H1 (cell line): ENCODE results near the gene BCKDHB. TPM values are rescaled to one million over a fixed set of nuclear protein-coding genes. Genes with fewer than 3 reads are reported as not detected.

Experiments
- CTCF ChIA-PET: fragments of 300-600 bp; sonication (Branson Sonifier 250); formaldehyde crosslinking; loops from one replicate; lab custom pipeline; 2021; ENCODE audit not compliant: partially characterized antibody; lab: Charles Lee
- POLR2A ChIA-PET: fragments of 300-600 bp; sonication (Branson Sonifier 250); formaldehyde crosslinking; loops from one replicate; lab custom pipeline; 2021; ENCODE audit warnings: inconsistent platforms; ENCODE audit not compliant: partially characterized antibody; lab: Charles Lee
- DNase-seq, 2 experiments: peaks; one replicate each; pipeline versions ENCODE4 v3.0.0 to v3.0.0-alpha.2; 2010 to 2022; ENCODE audit warnings: low spot score in 2 of 2, low read depth in 1 of 2, mixed read lengths in 1 of 2
- FAIRE-seq: peaks from 2 replicates; lab custom pipeline; 2011; peaks lifted over from hg19 to GRCh38; lab: Jason Lieb, UNC
- H2AFZ ChIP-seq: 2 replicates; pipeline ENCODE4 v1.8.1; 2012; ENCODE audit warnings: low read length, inconsistent platforms
- H2AK5ac ChIP-seq: 2 replicates; pipeline ENCODE4 v1.6.1; 2013; ENCODE audit warnings: low read depth, low read length
- H2BK120ac ChIP-seq: replicated peaks from 2 replicates; pipeline ENCODE3; 2013; ENCODE audit warnings: low read depth, low read length, inconsistent platforms
- H2BK12ac ChIP-seq: 2 replicates; pipeline ENCODE4 v1.6.1; 2013; ENCODE audit warnings: low read depth, low read length
- H2BK15ac ChIP-seq: 2 replicates; pipeline ENCODE4 v1.6.1; 2013; ENCODE audit warnings: low read length
- H2BK20ac ChIP-seq: 2 replicates; pipeline ENCODE4 v1.6.1; 2013; ENCODE audit warnings: low read length
- H2BK5ac ChIP-seq: 2 replicates; pipeline ENCODE4 v1.6.1; 2013; ENCODE audit warnings: low read depth, low read length
- H3K14ac ChIP-seq: 2 replicates; pipeline ENCODE4 v1.6.1; 2013; ENCODE audit warnings: inconsistent platforms; ENCODE audit not compliant: insufficient read length
- H3K18ac ChIP-seq: 2 replicates; pipeline ENCODE4 v1.6.1; 2013; ENCODE audit warnings: low read length; ENCODE audit errors: extremely low read depth
- H3K23ac ChIP-seq: 2 replicates; pipeline ENCODE4 v1.6.1; 2013; ENCODE audit warnings: inconsistent platforms; ENCODE audit not compliant: insufficient read length
- H3K23me2 ChIP-seq: 2 replicates; pipeline ENCODE4 v1.6.1; 2013; ENCODE audit warnings: low read depth, low read length
- H3K27ac ChIP-seq: 2 replicates; pipeline ENCODE4 v1.6.1; 2011; ENCODE audit warnings: low read depth, low read length, inconsistent platforms
- H3K27me3 ChIP-seq, 4 experiments: replicated peaks in 1 of 4; 1 replicate in 1 of 4; 2 replicates in 3 of 4; pipeline versions ENCODE4 v1.6.1 to v1.8.1; 2011 to 2013; ENCODE audit warnings: low read length in 3 of 4, mild to moderate bottlenecking in 3 of 4, inconsistent platforms in 2 of 4, mixed read lengths in 2 of 4, moderate library complexity in 1 of 4; ENCODE audit not compliant: control insufficient read depth in 3 of 4, insufficient read depth in 3 of 4; ENCODE audit errors: extremely low read depth in 1 of 4
- H3K36me3 ChIP-seq, 4 experiments: 2 replicates each; pipeline versions ENCODE4 v1.6.1 to v1.8.1; 2011 to 2013; ENCODE audit warnings: mild to moderate bottlenecking in 4 of 4, low read length in 3 of 4, moderate library complexity in 2 of 4, control low read depth in 1 of 4, inconsistent platforms in 1 of 4; ENCODE audit not compliant: insufficient read depth in 4 of 4, control insufficient read depth in 2 of 4
- H3K4ac ChIP-seq: replicated peaks from 2 replicates; pipeline ENCODE3; 2013; ENCODE audit warnings: low read length, low read depth, mixed read lengths, inconsistent platforms; ENCODE audit not compliant: insufficient read length
- H3K4me1 ChIP-seq, 4 experiments: replicated peaks in 1 of 4; 1 replicate in 1 of 4; 2 replicates in 3 of 4; pipeline versions ENCODE4 v1.6.1 to v1.8.1; 2011 to 2013; ENCODE audit warnings: low read length in 3 of 4, inconsistent platforms in 2 of 4, mixed read lengths in 1 of 4; ENCODE audit not compliant: insufficient read depth in 4 of 4, control insufficient read depth in 3 of 4
- H3K4me2 ChIP-seq, 2 experiments: 2 replicates each; pipeline versions ENCODE4 v1.6.1 to v1.8.1; 2011 to 2013; ENCODE audit warnings: low read depth in 2 of 2, low read length in 2 of 2, control low read depth in 1 of 2, inconsistent platforms in 1 of 2, mild to moderate bottlenecking in 1 of 2; ENCODE audit not compliant: insufficient read depth in 1 of 2
- H3K4me3 ChIP-seq, 4 experiments: fragments of 200-600, 300-600 bp in 1 of 4; sonication (generic), shearing (Covaris generic), sonication (Bioruptor Twin) in 1 of 4; 2 replicates each; pipeline versions ENCODE4 v1.5.1 to v1.8.1; 2011 to 2016; ENCODE audit warnings: low read length in 4 of 4, low read depth in 3 of 4, control low read depth in 2 of 4, inconsistent platforms in 2 of 4, mild to moderate bottlenecking in 2 of 4, mixed read lengths in 1 of 4, moderate library complexity in 1 of 4; ENCODE audit not compliant: insufficient read depth in 2 of 4; ENCODE audit errors: extremely low read depth in 1 of 4
- H3K56ac ChIP-seq: replicated peaks from 2 replicates; pipeline ENCODE3; 2013; ENCODE audit warnings: low read depth, mild to moderate bottlenecking, mixed read lengths, low read length, inconsistent platforms; ENCODE audit not compliant: insufficient read length
- H3K79me1 ChIP-seq: 2 replicates; pipeline ENCODE4 v1.6.1; 2013; ENCODE audit warnings: low read depth, low read length, control low read depth
- H3K79me2 ChIP-seq, 2 experiments: 2 replicates each; pipeline versions ENCODE4 v1.6.1 to v1.8.1; 2012 to 2013; ENCODE audit warnings: low read length in 2 of 2, mild to moderate bottlenecking in 2 of 2, inconsistent platforms in 1 of 2; ENCODE audit not compliant: insufficient read depth in 2 of 2, control insufficient read depth in 1 of 2
- H3K9ac ChIP-seq, 4 experiments: replicated peaks in 1 of 4; 1 replicate in 1 of 4; 2 replicates in 3 of 4; pipeline versions ENCODE4 v1.6.1 to v1.8.1; 2011 to 2013; ENCODE audit warnings: low read depth in 3 of 4, low read length in 3 of 4, control low read depth in 2 of 4, mild to moderate bottlenecking in 2 of 4, moderate library complexity in 2 of 4, inconsistent platforms in 1 of 4; ENCODE audit errors: extremely low read depth in 1 of 4
- H3K9me3 ChIP-seq, 2 experiments: 2 replicates each; pipeline versions ENCODE4 v1.6.1 to v1.8.1; 2012 to 2013; ENCODE audit warnings: mild to moderate bottlenecking in 2 of 2, moderate library complexity in 2 of 2, control low read depth in 1 of 2, inconsistent platforms in 1 of 2, low read depth in 1 of 2, low read length in 1 of 2, mixed read lengths in 1 of 2; ENCODE audit not compliant: insufficient read depth in 2 of 2
- H4K20me1 ChIP-seq, 2 experiments: replicated peaks in 1 of 2; 2 replicates each; pipeline versions ENCODE3 to v1.8.1; 2011 to 2013; ENCODE audit warnings: inconsistent platforms in 2 of 2, low read length in 2 of 2, mild to moderate bottlenecking in 1 of 2; ENCODE audit not compliant: insufficient read depth in 2 of 2, control insufficient read depth in 1 of 2
- H4K5ac ChIP-seq: 2 replicates; pipeline ENCODE4 v1.6.1; 2013; ENCODE audit warnings: low read length, low read depth, mixed read lengths, inconsistent platforms; ENCODE audit not compliant: insufficient read length
- H4K8ac ChIP-seq: 2 replicates; pipeline ENCODE4 v1.8.0; 2013; ENCODE audit warnings: mild to moderate bottlenecking, moderate library complexity, low read length, inconsistent platforms; ENCODE audit not compliant: insufficient read depth; ENCODE audit errors: extremely low read depth
- H4K91ac ChIP-seq: replicated peaks from 2 replicates; pipeline ENCODE3; 2013; ENCODE audit warnings: low read length, mixed read lengths, inconsistent platforms; ENCODE audit not compliant: insufficient read length
- BACH1 ChIP-seq: IDR thresholded peaks from 2 replicates; pipeline ENCODE4 v1.6.1; 2012; ENCODE audit warnings: low read length, improper control_type of control experiment
- CBX5 ChIP-seq: fragments of 300-800, 300-1000 bp; sonication (generic); IDR thresholded peaks from 2 replicates; pipeline ENCODE4 v1.7.1; 2016; ENCODE audit warnings: antibody characterized with exemption, low read length, low read depth
- CEBPB ChIP-seq: IDR thresholded peaks from 2 replicates; pipeline ENCODE4 v1.6.1; 2012; ENCODE audit warnings: low read depth, low read length
- GTF2F1 ChIP-seq: IDR thresholded peaks from 2 replicates; pipeline ENCODE4 v1.6.1; 2012; ENCODE audit warnings: low read depth, low read length, improper control_type of control experiment, borderline replicate concordance
- HDAC6 ChIP-seq: IDR thresholded peaks from one replicate; pipeline ENCODE4 v1.7.1; 2012; ENCODE audit warnings: low read depth, mild to moderate bottlenecking, inconsistent platforms, low read length, moderate library complexity
- RFX5 ChIP-seq: IDR thresholded peaks from 2 replicates; pipeline ENCODE4 v1.6.1; 2011; ENCODE audit warnings: low read depth, low read length, improper control_type of control experiment, borderline replicate concordance
- RNF2 ChIP-seq: fragments of 200-900, 300-1000 bp; sonication (generic); IDR thresholded peaks from 2 replicates; pipeline ENCODE4 v1.7.1; 2016; ENCODE audit warnings: borderline replicate concordance, low read depth, mild to moderate bottlenecking, antibody characterized with exemption, low read length; ENCODE audit not compliant: poor library complexity, severe bottlenecking; ENCODE audit errors: missing control alignments
- WGBS, 2 experiments: shearing (Covaris generic) in 1 of 2; methylation state at CpG; one replicate each; pipeline versions ENCODE4 v1.1.6 to v1.1.7; 2013 to 2015; ENCODE audit warnings: low lambda C conversion rate in 2 of 2, mixed read lengths in 2 of 2, inconsistent platforms in 1 of 2, low coverage in 1 of 2, missing lambda C conversion rate in 1 of 2; ENCODE audit not compliant: insufficient replicate concordance in 2 of 2, insufficient coverage in 1 of 2, insufficient read length in 1 of 2; ENCODE audit errors: extremely low coverage in 1 of 2, missing lambda C conversion rate in 1 of 2; 5-methylcytosine and 5-hydroxymethylcytosine counted together
- polyA plus RNA-seq, 7 experiments: library from polyadenylated mRNA; depleted of rRNA in 3 of 7; stranded (reverse) in 5 of 7; unstranded in 2 of 7; fragments of >200 nt in 5 of 7; fragments of 200-250 nt in 2 of 7; gene quantifications; 1 replicate in 5 of 7; 2 replicates in 1 of 7; 4 replicates in 1 of 7; pipeline versions ENCODE4 v1.2.1 to v1.2.3, GENCODE V29; 2011 to 2013; ENCODE audit warnings: missing spikeins in 2 of 7, mixed read lengths in 2 of 7
- total RNA-seq: library from RNA; stranded (reverse); fragmentation: NEBNext Ultra II Directional; extraction: Animal tissue kit (Norgen Biotek cat#: 25700); gene quantifications from 2 replicates; pipeline ENCODE4 v1.2.1, GENCODE V29; 2021

The BCKDHB gene
- total and polyA plus RNA-seq, 2 of the 8 experiments (the other 6 are each of a cell fraction or from before 2014, with no cell fraction given) = 22.1 to 30.8 TPM

- Histone ChIP-seq H2BK15ac (no peak overlapping the region), H3K4me2 (no peak overlapping the region), H3K23ac (no peak overlapping the region), H3K79me1 (no peaks in the 10 kb centered on the region), H3K27ac (no peak overlapping the region), H2BK5ac (no peak overlapping the region), H4K91ac (no peak overlapping the region), H3K4me1 (no peaks in the 10 kb centered on the region), H4K20me1 (no peaks in the 10 kb centered on the region), H4K5ac (no peak overlapping the region), H2AFZ (no peak overlapping the region), H2AK5ac (no peak overlapping the region), H3K27me3 (no peaks in the 10 kb centered on the region), H3K23me2 (no peaks in the 10 kb centered on the region), H3K4me3 (no peak overlapping the region), H3K9me3 (no peaks in the 10 kb centered on the region), H3K36me3 (peaks cover 0 to 2% (median 0%) of the 10 kb centered on the region in 4 experiments; a peak in 1 of 8 replicates), H2BK20ac (no peak overlapping the region), H2BK120ac (no peak overlapping the region), H3K79me2 (no peaks in the 10 kb centered on the region), H4K8ac (no peak overlapping the region), H2BK12ac (no peak overlapping the region), H3K18ac (no peak overlapping the region), H3K14ac (no peak overlapping the region), H3K56ac (no peak overlapping the region), H3K4ac (no peak overlapping the region), H3K9ac (no peak overlapping the region)
- 89% methylated on average over 4 of the region's 4 CpGs; no CpG with 5 or more reads in 1 of the 2 experiments for WGBS, 2 experiments
- DNase-seq = no peak
- no peak for FAIRE-seq
- CTCF ChIA-PET = no interaction called here
- TF ChIP-seq RNF2 (no peak), GTF2F1 (no peak), CEBPB (no peak), RFX5 (no peak), HDAC6 (no peak), BACH1 (no peak), CBX5 (no peak)
- POLR2A ChIA-PET = no interaction called here
Observed at GRCh38 chr6:80144753-80145315, 38.4 kb downstream of the BCKDHB start.
